Measurements from ENCODE around the gene PLAGL2.

Gene PLAGL2

GRCh38 chr20:32189691-32190615 is 17.6 kb downstream of the PLAGL2 start:
- H3K4me2 ChIP-seq (ENCODE audit: low read depth, low read length) = no peak overlapping the region
- DNase-seq = no peak
- no peak overlapping the region for H3K4me3 ChIP-seq (ENCODE audit: low read length)
- TF ChIP-seq EZH2 (optimal IDR thresholded peaks at IDR 0.05; ENCODE audit: low read depth, low read length) (no peak), EZH2phosphoT487 (IDR thresholded peaks at IDR 0.05; ENCODE audit: low read length) (no peak)
- TF ChIP-seq, protein P1, sequence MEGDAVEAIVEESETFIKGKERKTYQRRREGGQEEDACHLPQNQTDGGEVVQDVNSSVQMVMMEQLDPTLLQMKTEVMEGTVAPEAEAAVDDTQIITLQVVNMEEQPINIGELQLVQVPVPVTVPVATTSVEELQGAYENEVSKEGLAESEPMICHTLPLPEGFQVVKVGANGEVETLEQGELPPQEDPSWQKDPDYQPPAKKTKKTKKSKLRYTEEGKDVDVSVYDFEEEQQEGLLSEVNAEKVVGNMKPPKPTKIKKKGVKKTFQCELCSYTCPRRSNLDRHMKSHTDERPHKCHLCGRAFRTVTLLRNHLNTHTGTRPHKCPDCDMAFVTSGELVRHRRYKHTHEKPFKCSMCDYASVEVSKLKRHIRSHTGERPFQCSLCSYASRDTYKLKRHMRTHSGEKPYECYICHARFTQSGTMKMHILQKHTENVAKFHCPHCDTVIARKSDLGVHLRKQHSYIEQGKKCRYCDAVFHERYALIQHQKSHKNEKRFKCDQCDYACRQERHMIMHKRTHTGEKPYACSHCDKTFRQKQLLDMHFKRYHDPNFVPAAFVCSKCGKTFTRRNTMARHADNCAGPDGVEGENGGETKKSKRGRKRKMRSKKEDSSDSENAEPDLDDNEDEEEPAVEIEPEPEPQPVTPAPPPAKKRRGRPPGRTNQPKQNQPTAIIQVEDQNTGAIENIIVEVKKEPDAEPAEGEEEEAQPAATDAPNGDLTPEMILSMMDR (IDR thresholded peaks at IDR 0.05; ENCODE audit: low read length) = no peak
- no peak overlapping the region for H3K9ac ChIP-seq (ENCODE audit: low read length)
- H3K27me3 ChIP-seq (replicated peaks; ENCODE audit: insufficient read depth, low read length) = no peaks in the 10 kb centered on the region
- no peaks in the 10 kb centered on the region for H3K9me2 ChIP-seq (replicated peaks; ENCODE audit: insufficient read depth, low read length)
- H3K36me3 ChIP-seq (replicated peaks; ENCODE audit: insufficient read depth, low read length) = no peaks in the 10 kb centered on the region
- H3K9me3 ChIP-seq (replicated peaks; ENCODE audit: insufficient read depth, low read length) = no peaks in the 10 kb centered on the region
- no peaks in the 10 kb centered on the region for H3K79me2 ChIP-seq (ENCODE audit: low read length)
- H4K20me1 ChIP-seq (ENCODE audit: insufficient read depth, low read length) = no peaks in the 10 kb centered on the region
- no peaks in the 10 kb centered on the region for H3F3A ChIP-seq (ENCODE audit: insufficient read depth, low read length)
- H3K4me1 ChIP-seq (ENCODE audit: low read length) = no peaks in the 10 kb centered on the region
- H2AFZ ChIP-seq (ENCODE audit: low read length) = no peak overlapping the region
- H3K27ac ChIP-seq (ENCODE audit: low read length) = no peak overlapping the region

GRCh38 chr20:32189123-32189410 is 18.5 kb downstream of the PLAGL2 start:
- Histone ChIP-seq H3F3A (ENCODE audit: insufficient read depth, low read length) (no peaks in the 10 kb centered on the region), H3K27me3 (replicated peaks; ENCODE audit: insufficient read depth, low read length) (no peaks in the 10 kb centered on the region), H3K27ac (ENCODE audit: low read length) (no peak overlapping the region), H3K36me3 (replicated peaks; ENCODE audit: insufficient read depth, low read length) (no peaks in the 10 kb centered on the region), H3K9me3 (replicated peaks; ENCODE audit: insufficient read depth, low read length) (no peaks in the 10 kb centered on the region), H3K9me2 (replicated peaks; ENCODE audit: insufficient read depth, low read length) (no peaks in the 10 kb centered on the region), H3K4me3 (ENCODE audit: low read length) (no peak overlapping the region), H3K4me2 (ENCODE audit: low read depth, low read length) (no peak overlapping the region), H3K9ac (ENCODE audit: low read length) (no peak overlapping the region), H2AFZ (ENCODE audit: low read length) (no peak overlapping the region), H3K4me1 (ENCODE audit: low read length) (no peaks in the 10 kb centered on the region), H4K20me1 (ENCODE audit: insufficient read depth, low read length) (no peaks in the 10 kb centered on the region), H3K79me2 (ENCODE audit: low read length) (no peaks in the 10 kb centered on the region)
- no peak for TF ChIP-seq EZH2 (optimal IDR thresholded peaks at IDR 0.05; ENCODE audit: low read depth, low read length)
- TF ChIP-seq, protein P1 (IDR thresholded peaks at IDR 0.05; ENCODE audit: low read length) = no peak
- TF ChIP-seq EZH2phosphoT487 (IDR thresholded peaks at IDR 0.05; ENCODE audit: low read length) = no peak
- DNase-seq = no peak

GRCh38 chr20:32188376-32189122 is 19.0 kb downstream of the PLAGL2 start:
- no peak overlapping the region for H3K4me3 ChIP-seq (ENCODE audit: low read length)
- no peaks in the 10 kb centered on the region for H3K4me1 ChIP-seq (ENCODE audit: low read length)
- H3K27ac ChIP-seq (ENCODE audit: low read length) = no peak overlapping the region

More at GRCh38 chr20:32188376-32189122, 19.0 kb downstream of the PLAGL2 start:
- TF ChIP-seq, protein P1 (IDR thresholded peaks at IDR 0.05; ENCODE audit: low read length) = no peak
- TF ChIP-seq EZH2 (optimal IDR thresholded peaks at IDR 0.05; ENCODE audit: low read depth, low read length) (no peak), EZH2phosphoT487 (IDR thresholded peaks at IDR 0.05; ENCODE audit: low read length) (no peak)
- H3K36me3 ChIP-seq (replicated peaks; ENCODE audit: insufficient read depth, low read length) = no peaks in the 10 kb centered on the region
- H2AFZ ChIP-seq (ENCODE audit: low read length) = no peak overlapping the region
- no peaks in the 10 kb centered on the region for H4K20me1 ChIP-seq (ENCODE audit: insufficient read depth, low read length)
- DNase-seq = no peak
- H3K4me2 ChIP-seq (ENCODE audit: low read depth, low read length) = no peak overlapping the region
- H3K9me2 ChIP-seq (replicated peaks; ENCODE audit: insufficient read depth, low read length) = no peaks in the 10 kb centered on the region
- H3K9ac ChIP-seq (ENCODE audit: low read length) = no peak overlapping the region
- H3F3A ChIP-seq (ENCODE audit: insufficient read depth, low read length) = no peaks in the 10 kb centered on the region
- H3K27me3 ChIP-seq (replicated peaks; ENCODE audit: insufficient read depth, low read length) = no peaks in the 10 kb centered on the region
- no peaks in the 10 kb centered on the region for H3K9me3 ChIP-seq (replicated peaks; ENCODE audit: insufficient read depth, low read length)
- no peaks in the 10 kb centered on the region for H3K79me2 ChIP-seq (ENCODE audit: low read length)
